ENCODE data around the gene EVI2B.

Gene EVI2B

DNA sequence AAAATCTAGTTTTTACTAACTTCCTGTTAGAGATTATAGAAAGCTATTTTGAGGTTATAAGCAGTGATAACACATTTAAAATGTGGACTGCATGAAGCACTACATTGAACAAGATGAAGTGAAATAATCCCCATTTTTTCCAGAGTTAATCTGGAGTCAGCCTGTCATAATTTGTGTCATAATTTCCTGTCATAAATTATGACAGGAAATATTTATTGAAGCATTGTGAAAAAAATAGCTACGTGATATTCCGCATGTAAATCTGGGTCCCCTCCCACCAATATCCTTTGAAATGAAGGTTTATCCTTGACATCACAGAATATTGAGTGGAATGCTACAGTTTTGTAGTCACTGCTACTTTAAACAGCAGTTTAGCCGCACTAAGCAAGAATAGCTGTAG is 56.9 kb downstream of the EVI2B start:
- no peak for DNase-seq (ENCODE audit: low read depth in 1 of 2, low spot score in 1 of 2)
- TF ChIP-seq POLR2AphosphoS5 (IDR thresholded peaks at IDR 0.05; ENCODE audit: low read depth): no peak
- TF ChIP-seq, protein P1, sequence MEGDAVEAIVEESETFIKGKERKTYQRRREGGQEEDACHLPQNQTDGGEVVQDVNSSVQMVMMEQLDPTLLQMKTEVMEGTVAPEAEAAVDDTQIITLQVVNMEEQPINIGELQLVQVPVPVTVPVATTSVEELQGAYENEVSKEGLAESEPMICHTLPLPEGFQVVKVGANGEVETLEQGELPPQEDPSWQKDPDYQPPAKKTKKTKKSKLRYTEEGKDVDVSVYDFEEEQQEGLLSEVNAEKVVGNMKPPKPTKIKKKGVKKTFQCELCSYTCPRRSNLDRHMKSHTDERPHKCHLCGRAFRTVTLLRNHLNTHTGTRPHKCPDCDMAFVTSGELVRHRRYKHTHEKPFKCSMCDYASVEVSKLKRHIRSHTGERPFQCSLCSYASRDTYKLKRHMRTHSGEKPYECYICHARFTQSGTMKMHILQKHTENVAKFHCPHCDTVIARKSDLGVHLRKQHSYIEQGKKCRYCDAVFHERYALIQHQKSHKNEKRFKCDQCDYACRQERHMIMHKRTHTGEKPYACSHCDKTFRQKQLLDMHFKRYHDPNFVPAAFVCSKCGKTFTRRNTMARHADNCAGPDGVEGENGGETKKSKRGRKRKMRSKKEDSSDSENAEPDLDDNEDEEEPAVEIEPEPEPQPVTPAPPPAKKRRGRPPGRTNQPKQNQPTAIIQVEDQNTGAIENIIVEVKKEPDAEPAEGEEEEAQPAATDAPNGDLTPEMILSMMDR (IDR thresholded peaks at IDR 0.05; ENCODE audit: insufficient read depth, low read length): no peak
- no peak for TF ChIP-seq SPI1 (IDR thresholded peaks at IDR 0.05; ENCODE audit: borderline replicate concordance, low read depth)
- TF ChIP-seq GABPA (IDR thresholded peaks at IDR 0.05; ENCODE audit: low read depth): no peak
- TF ChIP-seq, protein P2, sequence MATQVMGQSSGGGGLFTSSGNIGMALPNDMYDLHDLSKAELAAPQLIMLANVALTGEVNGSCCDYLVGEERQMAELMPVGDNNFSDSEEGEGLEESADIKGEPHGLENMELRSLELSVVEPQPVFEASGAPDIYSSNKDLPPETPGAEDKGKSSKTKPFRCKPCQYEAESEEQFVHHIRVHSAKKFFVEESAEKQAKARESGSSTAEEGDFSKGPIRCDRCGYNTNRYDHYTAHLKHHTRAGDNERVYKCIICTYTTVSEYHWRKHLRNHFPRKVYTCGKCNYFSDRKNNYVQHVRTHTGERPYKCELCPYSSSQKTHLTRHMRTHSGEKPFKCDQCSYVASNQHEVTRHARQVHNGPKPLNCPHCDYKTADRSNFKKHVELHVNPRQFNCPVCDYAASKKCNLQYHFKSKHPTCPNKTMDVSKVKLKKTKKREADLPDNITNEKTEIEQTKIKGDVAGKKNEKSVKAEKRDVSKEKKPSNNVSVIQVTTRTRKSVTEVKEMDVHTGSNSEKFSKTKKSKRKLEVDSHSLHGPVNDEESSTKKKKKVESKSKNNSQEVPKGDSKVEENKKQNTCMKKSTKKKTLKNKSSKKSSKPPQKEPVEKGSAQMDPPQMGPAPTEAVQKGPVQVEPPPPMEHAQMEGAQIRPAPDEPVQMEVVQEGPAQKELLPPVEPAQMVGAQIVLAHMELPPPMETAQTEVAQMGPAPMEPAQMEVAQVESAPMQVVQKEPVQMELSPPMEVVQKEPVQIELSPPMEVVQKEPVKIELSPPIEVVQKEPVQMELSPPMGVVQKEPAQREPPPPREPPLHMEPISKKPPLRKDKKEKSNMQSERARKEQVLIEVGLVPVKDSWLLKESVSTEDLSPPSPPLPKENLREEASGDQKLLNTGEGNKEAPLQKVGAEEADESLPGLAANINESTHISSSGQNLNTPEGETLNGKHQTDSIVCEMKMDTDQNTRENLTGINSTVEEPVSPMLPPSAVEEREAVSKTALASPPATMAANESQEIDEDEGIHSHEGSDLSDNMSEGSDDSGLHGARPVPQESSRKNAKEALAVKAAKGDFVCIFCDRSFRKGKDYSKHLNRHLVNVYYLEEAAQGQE (IDR thresholded peaks at IDR 0.05; ENCODE audit: insufficient replicate concordance, low read depth): no peak
- Histone ChIP-seq H3K27ac (replicated peaks) (no peak overlapping the region), H3K4me3 (replicated peaks; ENCODE audit: insufficient read depth, low read length) (no peak overlapping the region), H3K27me3 (ENCODE audit: insufficient read depth, poor library complexity, severe bottlenecking) (no peaks in the 10 kb centered on the region)

DNA sequence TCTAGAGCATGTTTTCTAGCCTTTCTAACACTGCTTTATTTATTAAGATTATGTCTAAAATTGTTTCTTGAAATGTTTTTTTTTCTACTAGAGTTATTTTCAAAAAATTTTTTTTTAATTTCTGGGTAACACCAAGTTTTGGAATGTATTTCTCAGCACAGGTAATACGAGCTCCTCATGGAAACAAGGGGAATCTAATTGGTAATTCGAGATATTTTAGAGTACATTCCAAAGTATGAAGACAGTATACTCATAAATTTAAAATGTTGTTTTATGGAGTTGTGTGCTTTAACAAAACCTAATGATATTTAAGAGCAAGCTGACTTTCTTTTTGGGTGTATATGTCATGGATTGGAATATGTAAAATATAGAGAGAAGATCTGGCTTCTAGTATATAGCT is 59.2 kb downstream of the EVI2B start:
- Histone ChIP-seq H3K4me3 (replicated peaks; ENCODE audit: insufficient read depth, low read length) (no peak overlapping the region), H3K27ac (replicated peaks) (no peak overlapping the region), H3K27me3 (ENCODE audit: insufficient read depth, poor library complexity, severe bottlenecking) (no peaks in the 10 kb centered on the region)
- no peak for DNase-seq (ENCODE audit: low read depth in 1 of 2, low spot score in 1 of 2)
- TF ChIP-seq, protein P2 (IDR thresholded peaks at IDR 0.05; ENCODE audit: insufficient replicate concordance, low read depth): no peak
- no peak for TF ChIP-seq SPI1 (IDR thresholded peaks at IDR 0.05; ENCODE audit: borderline replicate concordance, low read depth)
- no peak for TF ChIP-seq GABPA (IDR thresholded peaks at IDR 0.05; ENCODE audit: low read depth)
- TF ChIP-seq, protein P1 (IDR thresholded peaks at IDR 0.05; ENCODE audit: insufficient read depth, low read length): no peak
- TF ChIP-seq POLR2AphosphoS5 (IDR thresholded peaks at IDR 0.05; ENCODE audit: low read depth): no peak

Data from HL-60 (cell line).